NCI-H2196 treated with DMSO at 0.1 percent for 48 hours (cell line): Measurements from ENCODE around the gene DHPS.
"Not testable (repeated sequence)": the region's sequence is repeated elsewhere in the genome, so short reads cannot be mapped to it uniquely, and the experiment has no call there.

ENCODE experiments used
- DNase-seq: peaks from one replicate; lab custom pipeline; 2025; ENCODE audit not compliant: unreplicated experiment; lab: John Stamatoyannopoulos, UW

Gene DHPS

GRCh38 chr19:12705654-12706331 is 24.1 kb upstream of the DHPS start:
- DNase-seq, result no peak

- no peak for DNase-seq
These were observed 23.5 kb upstream of the DHPS start for GRCh38 chr19:12705169-12705568.

GRCh38 chr19:12703046-12703445 is 21.4 kb upstream of the DHPS start:
- peak; percentile 24 for DNase-seq

GRCh38 chr19:12701596-12702282 is 20.1 kb upstream of the DHPS start:
- no peak for DNase-seq

- no peak for DNase-seq
These were observed 16.5 kb upstream of the DHPS start for GRCh38 chr19:12698138-12698537.

- DNase-seq, result not testable (repeated sequence)
These were observed 15.7 kb upstream of the DHPS start for GRCh38 chr19:12697425-12697824.

GRCh38 chr19:12696366-12697335 is 15.0 kb upstream of the DHPS start, which contains the start of gene FBXW9:
TSS of gene FBXW9 (minus strand) at chr19:12696631. CDS start at chr19:12696581, 50 bp downstream.
- peak; percentile 68 for DNase-seq

GRCh38 chr19:12695997-12696365 is 14.3 kb upstream of the DHPS start:
- DNase-seq, result no peak

GRCh38 chr19:12695514-12695913 is 13.8 kb upstream of the DHPS start:
- DNase-seq, result no peak

GRCh38 chr19:12695096-12695495 is 13.4 kb upstream of the DHPS start:
- DNase-seq, result no peak

GRCh38 chr19:12694641-12695040 is 13.0 kb upstream of the DHPS start:
- DNase-seq, result no peak

GRCh38 chr19:12692960-12693359 is 11.3 kb upstream of the DHPS start:
- no peak for DNase-seq

GRCh38 chr19:12689581-12690216 is 8.0 kb upstream of the DHPS start:
- no peak for DNase-seq

GRCh38 chr19:12689012-12689411 is 7.3 kb upstream of the DHPS start:
- no peak for DNase-seq

GRCh38 chr19:12687496-12688196 is 6.0 kb upstream of the DHPS start, which contains the start of gene GNG14:
TSS of gene GNG14 (plus strand) at chr19:12687998. CDS start at chr19:12688049, 51 bp downstream.
- DNase-seq, result no peak

GRCh38 chr19:12685831-12686230 is 4.2 kb upstream of the DHPS start:
- DNase-seq, result no peak

GRCh38 chr19:12680034-12680433 is 1.6 kb downstream of the DHPS start:
- no peak for DNase-seq

GRCh38 chr19:12678039-12678438 is 3.6 kb downstream of the DHPS start:
- not testable (repeated sequence) for DNase-seq

- no peak for DNase-seq
These were observed 4.8 kb downstream of the DHPS start for GRCh38 chr19:12676928-12677327.

- peak; percentile 68 for DNase-seq
These were observed 5.3 kb downstream of the DHPS start for GRCh38 chr19:12676384-12676792.
